ENCODE measurements around the gene TENM4.

TENM4 gene

GRCh38 chr11:79381036-79381435 lies 59.8 kb downstream of the TENM4 start:
- no peak overlapping the region for H3K4me3 ChIP-seq (ENCODE audit: control insufficient read depth, low read depth, low read length)
- no peak for DNase-seq (ENCODE audit: low read depth)
- no peak for TF ChIP-seq CTCF (IDR thresholded peaks at IDR 0.05; ENCODE audit: control insufficient read depth, insufficient read depth, low read depth, low read length, missing control alignments)

GRCh38 chr11:79377406-79377805 lies 63.4 kb downstream of the TENM4 start:
- TF ChIP-seq CTCF (IDR thresholded peaks at IDR 0.05; ENCODE audit: control insufficient read depth, insufficient read depth, low read depth, low read length, missing control alignments), result no peak
- DNase-seq (ENCODE audit: low read depth), result no peak
- no peak overlapping the region for H3K4me3 ChIP-seq (ENCODE audit: control insufficient read depth, low read depth, low read length)

GRCh38 chr11:79375818-79376550 lies 64.8 kb downstream of the TENM4 start:
- H3K4me3 ChIP-seq (ENCODE audit: control insufficient read depth, low read depth, low read length), result no peak overlapping the region
- TF ChIP-seq CTCF (IDR thresholded peaks at IDR 0.05; ENCODE audit: control insufficient read depth, insufficient read depth, low read depth, low read length, missing control alignments), result no peak
- DNase-seq (ENCODE audit: low read depth), result no peak

GRCh38 chr11:79374727-79375126 lies 66.1 kb downstream of the TENM4 start:
- H3K4me3 ChIP-seq (ENCODE audit: control insufficient read depth, low read depth, low read length), result no peak overlapping the region
- DNase-seq (ENCODE audit: low read depth), result no peak
- no peak for TF ChIP-seq CTCF (IDR thresholded peaks at IDR 0.05; ENCODE audit: control insufficient read depth, insufficient read depth, low read depth, low read length, missing control alignments)

GRCh38 chr11:79371724-79372123 lies 69.1 kb downstream of the TENM4 start:
- H3K4me3 ChIP-seq (ENCODE audit: control insufficient read depth, low read depth, low read length), result no peak overlapping the region
- no peak for DNase-seq (ENCODE audit: low read depth)
- TF ChIP-seq CTCF (IDR thresholded peaks at IDR 0.05; ENCODE audit: control insufficient read depth, insufficient read depth, low read depth, low read length, missing control alignments), result no peak

GRCh38 chr11:79371152-79371551 lies 69.7 kb downstream of the TENM4 start:
- no peak overlapping the region for H3K4me3 ChIP-seq (ENCODE audit: control insufficient read depth, low read depth, low read length)
- no peak for DNase-seq (ENCODE audit: low read depth)
- TF ChIP-seq CTCF (IDR thresholded peaks at IDR 0.05; ENCODE audit: control insufficient read depth, insufficient read depth, low read depth, low read length, missing control alignments), result peak; percentile 14
